A549 (cell line): Measurements from ENCODE around the gene ITSN1. TPM values are rescaled to one million over a fixed set of nuclear protein-coding genes. Genes with fewer than 3 reads are reported as not detected.

Experiments used
- ATAC-seq, 2 experiments: fragments of 200-7000 bp in 1 of 2; fragments of >200 bp in 1 of 2; cut with Nextera tagmentation in 1 of 2; cut with Tn5 transposase in 1 of 2; 3 replicates each; pipeline versions ENCODE4 v1.8.0 to v1.9.1; 2018 to 2020; ENCODE audit warnings: mild to moderate bottlenecking in 1 of 2, moderate library complexity in 1 of 2
- CTCF ChIA-PET: fragments of 300-600 bp; sonication (Branson Sonifier 250); formaldehyde crosslinking; extraction: SDS; loops from one replicate; lab custom pipeline; 2021; ENCODE audit warnings: antibody characterized with exemption, inconsistent platforms; lab: Yijun Ruan, JAX
- POLR2A ChIA-PET: fragments of 350-600 bp; formaldehyde crosslinking; extraction: SDS; loops from one replicate; lab custom pipeline; 2021; ENCODE audit warnings: antibody characterized with exemption, inconsistent platforms; lab: Yijun Ruan, JAX
- DNase-seq, 2 experiments: peaks; one replicate each; pipeline versions ENCODE4 v3.0.0 to v3.0.0-alpha.2; 2011 to 2016; ENCODE audit warnings: low read depth in 1 of 2, low spot score in 1 of 2
- FAIRE-seq: peaks from 2 replicates; lab custom pipeline; 2011; peaks lifted over from hg19 to GRCh38; lab: Jason Lieb, UNC
- H3K27ac ChIP-seq, 2 experiments: fragments of >200 bp; sonication (Bioruptor Twin); formaldehyde crosslinking; 3 replicates each; pipeline ENCODE4 v1.5.1; 2016 to 2017
- H3K4me1 ChIP-seq: fragments of >200 bp; sonication (Bioruptor Twin); formaldehyde crosslinking; 3 replicates; pipeline ENCODE4 v1.6.1; 2016
- H3K4me2 ChIP-seq: fragments of >200 bp; sonication (Bioruptor Twin); formaldehyde crosslinking; 3 replicates; pipeline ENCODE4 v1.6.1; 2016
- H3K4me3 ChIP-seq: fragments of >200 bp; sonication (Bioruptor Twin); formaldehyde crosslinking; 3 replicates; pipeline ENCODE4 v1.5.1; 2016
- H3K9me3 ChIP-seq: fragments of >200 bp; sonication (Bioruptor Twin); formaldehyde crosslinking; 3 replicates; pipeline ENCODE4 v1.6.1; 2016
- ATOH8 ChIP-seq: fragments of 250-450 bp; sonication (Bioruptor Pico); IDR thresholded peaks from 2 replicates; pipeline ENCODE4 v1.5.0; 2020; ENCODE audit warnings: low read depth, mild to moderate bottlenecking, moderate library complexity
- BCL3 ChIP-seq: fragments of >200 bp; sonication (Bioruptor Twin); formaldehyde crosslinking; IDR thresholded peaks from 3 replicates; pipeline ENCODE4 v1.6.1; 2016
- BHLHE40 ChIP-seq: IDR thresholded peaks from 2 replicates; pipeline ENCODE4 v1.6.1; 2012; ENCODE audit warnings: low read depth, low read length, inconsistent platforms
- CBX8 ChIP-seq: fragments of 200-600 bp; sonication (generic); IDR thresholded peaks from 2 replicates; pipeline ENCODE4 v1.6.1; 2016
- CEBPB ChIP-seq, 2 experiments: fragments of >200 bp in 1 of 2; sonication (Bioruptor Twin) in 1 of 2; formaldehyde crosslinking in 1 of 2; IDR thresholded peaks; 2 replicates each; pipeline ENCODE4 v1.6.1; 2012 to 2016
- EHF ChIP-seq: fragments of 250-450 bp; sonication (Bioruptor Pico); IDR thresholded peaks from 2 replicates; pipeline ENCODE4 v1.5.0; 2020; ENCODE audit warnings: mild to moderate bottlenecking
- EHMT2 ChIP-seq: fragments of 200-600 bp; sonication (generic); IDR thresholded peaks from 2 replicates; pipeline ENCODE4 v1.6.1; 2016; ENCODE audit warnings: antibody characterized with exemption, low read depth, mild to moderate bottlenecking, moderate library complexity
- ESRRA ChIP-seq: fragments of 150-350 bp; IDR thresholded peaks from 2 replicates; pipeline ENCODE4 v1.6.1; 2014; ENCODE audit warnings: mild to moderate bottlenecking, low read length, borderline replicate concordance
- FOSL2 ChIP-seq, 2 experiments: fragments of 450-650 bp in 1 of 2; fragments of >200 bp in 1 of 2; sonication (Bioruptor Twin) in 1 of 2; formaldehyde crosslinking; IDR thresholded peaks; 2 replicates each; pipeline versions ENCODE4 v1.5.0 to v1.6.1; 2016 to 2020; ENCODE audit warnings: mild to moderate bottlenecking in 1 of 2, moderate library complexity in 1 of 2
- JUN ChIP-seq, 2 experiments: fragments of >200 bp; sonication (Bioruptor Twin); formaldehyde crosslinking; IDR thresholded peaks; 2 replicates in 1 of 2; 3 replicates in 1 of 2; pipeline ENCODE4 v1.6.1; 2016 to 2017
- JUNB ChIP-seq: fragments of >200 bp; sonication (Bioruptor Twin); formaldehyde crosslinking; IDR thresholded peaks from 2 replicates; pipeline ENCODE4 v1.6.1; 2016
- PBX3 ChIP-seq: IDR thresholded peaks from 2 replicates; pipeline ENCODE4 v1.6.1; 2012
- RCOR1 ChIP-seq: fragments of 150-350 bp; IDR thresholded peaks from 2 replicates; pipeline ENCODE4 v1.6.1; 2014; ENCODE audit warnings: antibody characterized with exemption, low read length, low read depth
- RNF2 ChIP-seq: fragments of 200-600 bp; sonication (generic); IDR thresholded peaks from 2 replicates; pipeline ENCODE4 v1.6.1; 2016; ENCODE audit warnings: low read depth, mild to moderate bottlenecking, antibody characterized with exemption, moderate library complexity, borderline replicate concordance
- SMC3 ChIP-seq: fragments of >200 bp; sonication (Bioruptor Twin); formaldehyde crosslinking; IDR thresholded peaks from 3 replicates; pipeline ENCODE4 v1.6.1; 2018; ENCODE audit warnings: inconsistent platforms
- TFCP2L1 ChIP-seq: fragments of 250-450 bp; sonication (Bioruptor Pico); IDR thresholded peaks from 2 replicates; pipeline ENCODE4 v1.5.0; 2021; ENCODE audit warnings: mild to moderate bottlenecking
- TP53 ChIP-seq: fragments of 250-450 bp; sonication (Bioruptor Pico); IDR thresholded peaks from 2 replicates; pipeline ENCODE4 v1.5.0; 2021; ENCODE audit warnings: mild to moderate bottlenecking, moderate library complexity
- WGBS: methylation state at CpG from one replicate; pipeline ENCODE4 v1.1.6; 2017; ENCODE audit errors: missing lambda C conversion rate; 5-methylcytosine and 5-hydroxymethylcytosine counted together
- polyA plus RNA-seq, 4 experiments: library from polyadenylated mRNA; depleted of rRNA in 3 of 4; stranded (reverse); fragments of >200 nt; fragmentation: RNase III in 1 of 4; extraction: RNeasy Plus Mini Kit Qiagen cat#74134 plus additional on column Dnase treatment in 1 of 4; gene quantifications; 2 replicates in 3 of 4; 3 replicates in 1 of 4; pipeline ENCODE4 v1.2.3, GENCODE V29; 2011 to 2017

Gene ITSN1
- polyA plus RNA-seq, 2 of the 4 experiments (the other 2 are of a cell fraction): 15.2 to 23.7 TPM

DNA sequence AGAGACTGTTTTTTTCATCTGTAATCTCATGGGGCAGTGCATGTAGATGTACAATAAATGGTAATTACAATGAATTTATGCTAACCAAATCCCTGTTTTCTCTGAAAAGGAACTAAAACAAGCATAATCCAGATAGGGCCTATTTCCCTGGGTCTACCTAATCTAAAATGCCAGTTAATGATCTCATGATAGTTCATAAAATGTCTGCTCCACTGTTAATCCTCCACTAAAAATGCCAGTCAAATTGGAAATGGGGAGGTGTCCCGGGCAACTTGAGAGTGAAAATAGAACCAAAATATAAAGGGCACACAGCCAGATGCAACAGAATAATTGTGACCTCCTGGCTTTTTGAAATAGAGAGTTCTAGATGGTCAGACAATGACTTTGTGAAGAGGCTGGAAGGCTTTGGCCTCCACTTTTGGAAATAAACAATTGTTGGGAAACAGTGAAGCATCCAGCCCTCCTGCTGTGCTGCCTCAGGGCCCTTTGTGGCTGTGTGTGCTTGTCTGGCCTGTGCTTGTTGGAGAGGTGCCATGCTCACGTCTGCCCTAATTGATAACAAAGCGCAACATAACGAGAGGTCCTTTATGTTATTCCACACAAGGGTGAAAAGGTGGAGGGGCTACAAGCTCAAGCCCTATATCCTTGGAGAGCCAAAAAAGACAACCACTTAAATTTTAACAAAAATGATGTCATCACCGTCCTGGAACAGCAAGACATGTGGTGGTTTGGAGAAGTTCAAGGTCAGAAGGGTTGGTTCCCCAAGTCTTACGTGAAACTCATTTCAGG lies 175.6 kb downstream of the ITSN1 start (continued):
- no peak for TF ChIP-seq PBX3

DNA sequence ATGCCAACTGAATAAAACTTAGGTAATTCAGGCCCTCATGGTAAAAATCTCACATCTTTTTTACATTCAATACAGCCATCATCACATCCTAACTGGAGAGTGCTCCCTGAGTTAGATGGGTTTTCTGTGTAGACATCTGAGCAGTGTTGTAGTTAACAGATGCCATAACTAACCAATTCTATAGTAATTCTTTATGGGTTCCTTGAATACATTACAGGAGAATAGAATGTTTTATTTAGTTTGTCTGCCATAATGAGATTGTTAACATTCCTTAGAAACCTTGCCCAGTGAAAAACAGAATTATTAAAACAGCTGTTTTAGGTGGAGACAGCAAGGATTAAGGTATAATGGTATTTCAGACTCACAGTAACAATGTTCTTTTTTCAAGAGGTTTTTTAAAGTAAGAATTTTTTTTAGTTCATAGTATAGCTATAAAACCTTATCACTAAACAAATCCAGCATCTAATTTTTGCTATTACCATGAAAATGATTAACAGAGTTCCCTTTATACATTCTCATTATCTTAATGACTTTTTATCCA lies 178.0 kb downstream of the ITSN1 start:
- ChIA-PET CTCF (interaction anchor here (0.6 kb wide), 1 partner anchor 518 kb away, joined by 4 read pairs; no protein-coding TSS in a partner anchor), POLR2A (no interaction called here)
- TF ChIP-seq EHF (CRISPR knock-in tag) (no peak), BCL3 (no peak), CBX8 (no peak), BHLHE40 (no peak), TP53 (CRISPR knock-in tag) (no peak), RNF2 (no peak), JUN (IDR thresholded peaks at IDR 0.05) (no peak), CEBPB (IDR thresholded peaks at IDR 0.05) (no peak), ESRRA (no peak), RCOR1 (no peak), SMC3 (no peak), ATOH8 (CRISPR knock-in tag) (no peak), FOSL2 (IDR thresholded peaks at IDR 0.05) (no peak), FOSL2 (CRISPR knock-in tag; IDR thresholded peaks at IDR 0.05) (no peak), TFCP2L1 (CRISPR knock-in tag) (no peak)
- no peak for DNase-seq
- no peak for FAIRE-seq
- H3K4me2 ChIP-seq: no peak overlapping the region
- H3K9me3 ChIP-seq: no peaks in the 10 kb centered on the region
- no peak overlapping the region for H3K4me3 ChIP-seq
- peaks cover 4% of the 10 kb centered on the region; the same call in 1 of the 3 replicates for H3K4me1 ChIP-seq
- no peak overlapping the region for H3K27ac ChIP-seq
- no peak for ATAC-seq

DNA sequence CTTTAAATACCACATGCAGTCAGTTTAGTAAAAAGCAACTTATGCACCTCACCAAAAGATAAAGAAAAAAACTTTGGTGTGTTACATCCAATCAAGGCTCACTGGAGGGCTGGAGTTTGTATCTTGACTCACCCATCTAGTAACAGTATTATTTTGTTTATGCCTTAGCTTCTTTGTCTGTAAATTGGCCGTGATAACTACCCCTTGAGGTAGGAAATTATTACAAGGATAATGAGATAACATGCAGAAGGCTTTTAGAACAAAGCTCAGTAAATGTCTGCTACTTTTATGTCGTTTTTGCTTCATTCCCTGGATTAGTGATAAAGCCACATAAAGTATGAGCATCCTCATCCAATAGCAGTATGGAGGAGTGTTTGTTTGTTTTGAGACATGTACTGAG lies 178.5 kb downstream of the ITSN1 start:
- no peak for ATAC-seq
- Histone ChIP-seq H3K4me1 (peaks cover 4% of the 10 kb centered on the region; the same call in 1 of the 3 replicates), H3K4me2 (no peak overlapping the region), H3K4me3 (no peak overlapping the region), H3K9me3 (no peaks in the 10 kb centered on the region), H3K27ac (no peak overlapping the region)
- ChIA-PET POLR2A (no interaction called here), CTCF (interaction anchor here (0.6 kb wide), 1 partner anchor 518 kb away, joined by 4 read pairs; no protein-coding TSS in a partner anchor)
- DNase-seq: no peak
- FAIRE-seq: no peak
- 46% methylated on average over 2 of the region's 2 CpGs for WGBS
- TF ChIP-seq CBX8 (no peak), ATOH8 (CRISPR knock-in tag) (no peak), PBX3 (no peak), BHLHE40 (no peak), EHMT2 (no peak), JUNB (no peak)
